ENCODE data around the gene CACNA2D4. TPM values are rescaled to one million over a fixed set of nuclear protein-coding genes. Genes with fewer than 3 reads are reported as not detected.

The CACNA2D4 gene
- total RNA-seq, 1 donor from 2014 or later: 7.0 TPM

GRCh38 chr12:1811948-1812291 lies 106.5 kb downstream of the CACNA2D4 start:
- Histone ChIP-seq H3K36me3 (no peaks in the 10 kb centered on the region), H3K27ac (peak overlapping the region; percentile 74), H3K4me3 (no peak overlapping the region), H3K27me3 (ENCODE audit: low read depth) (peaks cover 6% of the 10 kb centered on the region), H3K4me1 (peaks cover 6% of the 10 kb centered on the region), H3K9me3 (no peaks in the 10 kb centered on the region)
- TF ChIP-seq, protein P1, sequence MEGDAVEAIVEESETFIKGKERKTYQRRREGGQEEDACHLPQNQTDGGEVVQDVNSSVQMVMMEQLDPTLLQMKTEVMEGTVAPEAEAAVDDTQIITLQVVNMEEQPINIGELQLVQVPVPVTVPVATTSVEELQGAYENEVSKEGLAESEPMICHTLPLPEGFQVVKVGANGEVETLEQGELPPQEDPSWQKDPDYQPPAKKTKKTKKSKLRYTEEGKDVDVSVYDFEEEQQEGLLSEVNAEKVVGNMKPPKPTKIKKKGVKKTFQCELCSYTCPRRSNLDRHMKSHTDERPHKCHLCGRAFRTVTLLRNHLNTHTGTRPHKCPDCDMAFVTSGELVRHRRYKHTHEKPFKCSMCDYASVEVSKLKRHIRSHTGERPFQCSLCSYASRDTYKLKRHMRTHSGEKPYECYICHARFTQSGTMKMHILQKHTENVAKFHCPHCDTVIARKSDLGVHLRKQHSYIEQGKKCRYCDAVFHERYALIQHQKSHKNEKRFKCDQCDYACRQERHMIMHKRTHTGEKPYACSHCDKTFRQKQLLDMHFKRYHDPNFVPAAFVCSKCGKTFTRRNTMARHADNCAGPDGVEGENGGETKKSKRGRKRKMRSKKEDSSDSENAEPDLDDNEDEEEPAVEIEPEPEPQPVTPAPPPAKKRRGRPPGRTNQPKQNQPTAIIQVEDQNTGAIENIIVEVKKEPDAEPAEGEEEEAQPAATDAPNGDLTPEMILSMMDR (IDR thresholded peaks at IDR 0.05): no peak
- DNase-seq: no peak
- intact Hi-C loops (cut with DNase I): loop anchor here (10.0 kb wide), 1 partner anchor 113 kb away; no protein-coding TSS in a partner anchor
- no peak for ATAC-seq

GRCh38 chr12:1811281-1811947 lies 107.0 kb downstream of the CACNA2D4 start:
- intact Hi-C loops (cut with DNase I): loop anchor here (10.0 kb wide), 1 partner anchor 113 kb away; no protein-coding TSS in a partner anchor

DNA sequence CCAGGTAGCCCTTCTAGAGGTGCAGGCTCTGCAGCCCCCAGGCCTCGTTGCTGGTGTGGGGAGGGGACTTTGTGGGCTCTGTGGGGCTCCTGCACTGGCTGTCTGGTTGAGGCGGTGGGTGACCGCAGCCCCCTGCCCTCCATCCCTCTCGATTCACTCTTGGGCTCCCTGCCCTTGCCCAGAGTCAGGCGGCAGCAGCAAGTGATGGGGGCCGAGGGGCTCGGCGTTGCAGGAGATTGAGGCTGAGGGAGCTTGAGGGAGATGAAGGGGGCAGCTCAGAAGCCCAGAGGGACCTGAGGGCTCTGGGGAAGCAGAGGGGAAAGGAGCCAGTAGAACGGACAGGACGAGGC lies 107.5 kb downstream of the CACNA2D4 start:
- H3K27me3 ChIP-seq (ENCODE audit: low read depth): no peaks in the 10 kb centered on the region
- H3K36me3 ChIP-seq: no peaks in the 10 kb centered on the region
- peaks cover 6% of the 10 kb centered on the region for H3K4me1 ChIP-seq
- ATAC-seq (no peak), DNase-seq (no peak)
- no peak overlapping the region for H3K4me3 ChIP-seq
- intact Hi-C loops (cut with DNase I): loop anchor here (10.0 kb wide), 1 partner anchor 114 kb away; no protein-coding TSS in a partner anchor
- TF ChIP-seq, protein P1 (IDR thresholded peaks at IDR 0.05): no peak
- peak overlapping the region; percentile 53 for H3K27ac ChIP-seq
- no peaks in the 10 kb centered on the region for H3K9me3 ChIP-seq

More at GRCh38 chr12:1811281-1811947, 107.0 kb downstream of the CACNA2D4 start:
- peak; percentile 6 to 50 for ATAC-seq
- no peak for DNase-seq
- Histone ChIP-seq H3K9me3 (no peaks in the 10 kb centered on the region), H3K27me3 (ENCODE audit: low read depth) (peaks cover under 1% of the 10 kb centered on the region), H3K27ac (peak overlapping the region; percentile 53), H3K36me3 (no peaks in the 10 kb centered on the region), H3K4me3 (peak overlapping the region; percentile 14), H3K4me1 (peaks cover 6% of the 10 kb centered on the region)
- TF ChIP-seq, protein P1 (IDR thresholded peaks at IDR 0.05): no peak

DNA sequence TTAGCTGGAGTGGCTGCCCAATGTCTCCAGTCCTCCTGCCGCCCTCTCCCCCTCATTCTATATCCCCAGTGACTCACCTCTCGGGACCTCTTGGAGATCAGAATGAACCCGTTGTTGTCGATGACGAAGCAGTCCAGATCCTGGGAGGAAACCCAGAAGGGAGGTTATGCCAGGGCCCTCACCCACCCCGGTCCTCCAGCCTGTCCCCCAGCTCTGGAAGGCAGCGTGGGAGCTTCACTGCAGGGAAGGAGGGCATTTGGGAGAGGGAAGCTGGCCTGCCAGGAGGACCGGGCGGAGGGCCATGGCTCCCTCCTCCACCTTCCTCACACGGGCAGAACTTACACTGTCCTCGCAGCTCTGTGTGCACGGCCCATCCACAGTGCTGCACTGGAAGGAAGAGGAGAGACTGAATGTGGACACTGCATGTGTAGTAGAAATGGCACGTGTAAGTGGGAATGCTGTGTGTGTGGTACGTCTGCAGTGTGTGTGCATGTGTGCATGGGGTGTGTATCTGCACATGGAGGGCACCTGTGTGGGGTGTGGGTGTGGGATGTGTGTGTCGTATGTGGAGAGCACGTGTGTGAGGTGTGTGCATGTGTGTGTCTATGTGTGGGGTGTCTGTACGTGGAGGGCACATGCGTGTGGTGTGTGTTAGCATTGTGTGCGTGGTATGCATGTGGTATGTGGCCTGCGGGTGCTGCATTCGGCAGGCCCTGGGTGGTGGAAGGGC lies 108.1 kb downstream of the CACNA2D4 start:
- DNase-seq: peak; percentile 35
- intact Hi-C loops (cut with DNase I): loop anchor here (10.0 kb wide), 1 partner anchor 114 kb away; no protein-coding TSS in a partner anchor
- H3K36me3 ChIP-seq: no peaks in the 10 kb centered on the region
- no peak for ATAC-seq
- H3K9me3 ChIP-seq: no peaks in the 10 kb centered on the region
- TF ChIP-seq, protein P1 (IDR thresholded peaks at IDR 0.05): no peak
- peak overlapping the region; percentile 53 for H3K27ac ChIP-seq
- no peaks in the 10 kb centered on the region for H3K27me3 ChIP-seq (ENCODE audit: low read depth)
- H3K4me3 ChIP-seq: no peak overlapping the region
- H3K4me1 ChIP-seq: peaks cover 6% of the 10 kb centered on the region

DNA sequence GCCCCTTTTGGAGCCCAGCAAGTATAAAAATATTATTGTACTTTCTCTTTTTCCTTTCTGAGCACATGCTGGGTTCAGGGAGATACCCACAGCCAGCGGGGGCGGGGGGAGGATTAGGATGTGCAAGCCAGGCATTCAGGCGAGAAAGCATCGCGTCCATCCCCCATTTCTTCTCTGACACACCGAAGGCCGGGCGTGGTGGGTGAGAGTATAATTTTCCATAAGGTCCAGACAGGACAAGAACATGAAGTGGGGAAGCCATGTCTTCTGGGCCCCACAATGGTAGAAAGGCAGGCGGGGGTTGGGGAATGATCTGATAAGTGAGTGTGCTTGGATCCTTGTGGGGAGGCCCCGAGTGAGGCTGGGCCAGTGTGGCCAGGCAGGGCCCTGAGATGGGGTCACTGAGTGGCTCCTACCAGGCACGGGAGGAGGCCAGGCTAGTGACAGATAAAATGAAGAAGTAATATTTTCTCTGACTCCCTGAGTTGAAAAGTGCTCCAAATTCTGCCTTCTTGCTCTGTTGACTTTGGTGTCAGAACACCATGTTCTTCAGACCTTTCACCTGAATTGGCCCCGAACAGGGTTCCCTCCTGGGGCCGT lies 108.8 kb downstream of the CACNA2D4 start:
- H3K9me3 ChIP-seq: no peaks in the 10 kb centered on the region
- no peaks in the 10 kb centered on the region for H3K27me3 ChIP-seq (ENCODE audit: low read depth)
- peaks cover 9% of the 10 kb centered on the region for H3K4me1 ChIP-seq
- peak; percentile 45 for DNase-seq
- intact Hi-C loops (cut with DNase I): loop anchor here (10.0 kb wide), 1 partner anchor 115 kb away; no protein-coding TSS in a partner anchor
- ATAC-seq: no peak
- H3K4me3 ChIP-seq: no peak overlapping the region
- TF ChIP-seq, protein P1 (IDR thresholded peaks at IDR 0.05): no peak
- H3K27ac ChIP-seq: no peak overlapping the region
- no peaks in the 10 kb centered on the region for H3K36me3 ChIP-seq
